IMR-90 (cell line): ENCODE results near the gene SH3GLB2. TPM values are rescaled to one million over a fixed set of nuclear protein-coding genes. Genes with fewer than 3 reads are reported as not detected.

Experiments
- ATAC-seq: fragments of 200-7000 bp; cut with Tn5 transposase; 2 replicates; pipeline ENCODE4 v1.9.1; 2020; ENCODE audit warnings: low read depth, mild to moderate bottlenecking, moderate library complexity
- BruUV-seq: library from RNA; stranded (reverse); fragments of 400-500 nt; replicated peaks from 2 replicates; lab custom pipeline; 2021; lab: Mats Ljungman, UMichigan
- CTCF ChIA-PET: fragments of 300-600 bp; formaldehyde crosslinking; extraction: SDS; loops from one replicate; lab custom pipeline; 2021; ENCODE audit warnings: antibody characterized with exemption; lab: Yijun Ruan, JAX
- POLR2A ChIA-PET: fragments of 300-600 bp; sonication (Branson Sonifier 250); formaldehyde crosslinking; loops from one replicate; lab custom pipeline; 2022; ENCODE audit warnings: antibody characterized with exemption; ENCODE audit not compliant: unreplicated experiment; lab: Charles Lee
- DNase-seq: peaks from one replicate; pipeline ENCODE4 v3.0.0; 2013
- H2AFZ ChIP-seq: replicated peaks from 2 replicates; pipeline ENCODE3; 2013; ENCODE audit warnings: low read length, mild to moderate bottlenecking; ENCODE audit not compliant: poor library complexity
- H2AK5ac ChIP-seq: 2 replicates; pipeline ENCODE4 v1.6.1; 2013; ENCODE audit warnings: low read depth, low read length, inconsistent platforms
- H2AK9ac ChIP-seq: replicated peaks from 2 replicates; pipeline ENCODE3; 2013; ENCODE audit warnings: mild to moderate bottlenecking, low read depth, low read length, moderate library complexity; ENCODE audit not compliant: poor library complexity
- H2BK120ac ChIP-seq: 2 replicates; pipeline ENCODE4 v1.6.1; 2013; ENCODE audit warnings: low read depth, low read length, inconsistent platforms
- H2BK15ac ChIP-seq: 3 replicates; pipeline ENCODE4 v1.6.1; 2013; ENCODE audit warnings: low read depth, low read length, inconsistent platforms
- H2BK20ac ChIP-seq: 2 replicates; pipeline ENCODE4 v1.6.1; 2013; ENCODE audit warnings: low read depth, mild to moderate bottlenecking, inconsistent platforms, low read length, moderate library complexity
- H2BK5ac ChIP-seq: 2 replicates; pipeline ENCODE4 v1.6.1; 2013; ENCODE audit warnings: mild to moderate bottlenecking, low read depth, low read length, inconsistent platforms; ENCODE audit not compliant: poor library complexity, severe bottlenecking
- H3K14ac ChIP-seq: replicated peaks from 2 replicates; pipeline ENCODE4 v1.6.1; 2013; ENCODE audit warnings: low read depth, low read length, inconsistent platforms
- H3K18ac ChIP-seq: 2 replicates; pipeline ENCODE4 v1.6.1; 2013; ENCODE audit warnings: low read depth, low read length, control low read depth
- H3K23ac ChIP-seq: 2 replicates; pipeline ENCODE4 v1.6.1; 2013; ENCODE audit warnings: low read depth, low read length, inconsistent platforms
- H3K27ac ChIP-seq: 2 replicates; pipeline ENCODE4 v1.5.1; 2013; ENCODE audit warnings: mild to moderate bottlenecking, control low read depth, low read length; ENCODE audit not compliant: insufficient read depth
- H3K27me3 ChIP-seq: 2 replicates; pipeline ENCODE4 v1.6.1; 2013; ENCODE audit warnings: low read length; ENCODE audit not compliant: control insufficient read depth, insufficient read depth
- H3K36me3 ChIP-seq: 2 replicates; pipeline ENCODE4 v1.6.1; 2013; ENCODE audit warnings: low read length, mixed read lengths; ENCODE audit not compliant: control insufficient read depth, insufficient read depth
- H3K4ac ChIP-seq: 2 replicates; pipeline ENCODE4 v1.6.1; 2013; ENCODE audit warnings: low read depth, low read length, inconsistent platforms
- H3K4me1 ChIP-seq: 2 replicates; pipeline ENCODE4 v1.6.1; 2013; ENCODE audit warnings: low read length, mixed read lengths; ENCODE audit not compliant: control insufficient read depth, insufficient read depth
- H3K4me2 ChIP-seq: 2 replicates; pipeline ENCODE4 v1.6.1; 2013; ENCODE audit warnings: low read depth, mild to moderate bottlenecking, control low read depth, low read length, moderate library complexity
- H3K4me3 ChIP-seq: 2 replicates; pipeline ENCODE4 v1.5.1; 2013; ENCODE audit warnings: low read depth, mild to moderate bottlenecking, control low read depth, low read length, moderate library complexity; ENCODE audit not compliant: insufficient read depth
- H3K56ac ChIP-seq: 2 replicates; pipeline ENCODE4 v1.6.1; 2013; ENCODE audit warnings: low read length, inconsistent platforms; ENCODE audit not compliant: insufficient read depth; ENCODE audit errors: extremely low read depth
- H3K79me1 ChIP-seq, 2 experiments: 2 replicates each; pipeline ENCODE4 v1.6.1; 2013; ENCODE audit warnings: low read length in 2 of 2, inconsistent platforms in 1 of 2, low read depth in 1 of 2
- H3K9ac ChIP-seq: 2 replicates; pipeline ENCODE4 v1.6.1; 2013; ENCODE audit warnings: low read depth, low read length, control low read depth
- H3K9me1 ChIP-seq: 2 replicates; pipeline ENCODE4 v1.6.1; 2013; ENCODE audit warnings: low read length, inconsistent platforms; ENCODE audit not compliant: insufficient read depth
- H3K9me3 ChIP-seq: 2 replicates; pipeline ENCODE4 v1.6.1; 2013; ENCODE audit warnings: low read length; ENCODE audit not compliant: control insufficient read depth, insufficient read depth
- H4K20me1 ChIP-seq: 2 replicates; pipeline ENCODE4 v1.6.1; 2013; ENCODE audit warnings: low read length, inconsistent platforms; ENCODE audit not compliant: insufficient read depth
- H4K5ac ChIP-seq: 2 replicates; pipeline ENCODE4 v1.6.1; 2013; ENCODE audit warnings: mild to moderate bottlenecking, low read depth, low read length, control low read depth
- H4K8ac ChIP-seq, 2 experiments: 2 replicates each; pipeline ENCODE4 v1.6.1; 2013; ENCODE audit warnings: low read depth in 2 of 2, low read length in 2 of 2, control low read depth in 1 of 2, inconsistent platforms in 1 of 2
- H4K91ac ChIP-seq: 2 replicates; pipeline ENCODE4 v1.6.1; 2013; ENCODE audit warnings: low read depth, low read length, inconsistent platforms; ENCODE audit not compliant: insufficient read depth
- BHLHE40 ChIP-seq: fragments of 150-350 bp; IDR thresholded peaks from 2 replicates; pipeline ENCODE4 v1.6.1; 2016; ENCODE audit warnings: mild to moderate bottlenecking, low read depth, low read length
- CEBPB ChIP-seq: IDR thresholded peaks from 2 replicates; pipeline ENCODE4 v1.6.1; 2012; ENCODE audit warnings: low read depth, low read length, improper control_type of control experiment
- CHD1 ChIP-seq: IDR thresholded peaks from 2 replicates; pipeline ENCODE4 v1.6.1; 2012; ENCODE audit warnings: low read depth, low read length, improper control_type of control experiment
- CTCF ChIP-seq: conservative IDR thresholded peaks from 2 replicates; pipeline ENCODE4 v1.5.1; 2012; ENCODE audit warnings: mild to moderate bottlenecking, low read depth, low read length, improper control_type of control experiment
- ELK1 ChIP-seq: fragments of 150-350 bp; IDR thresholded peaks from 2 replicates; pipeline ENCODE4 v1.6.1; 2016; ENCODE audit warnings: low read depth, mild to moderate bottlenecking, low read length, moderate library complexity, borderline replicate concordance
- FOS ChIP-seq: fragments of 150-350 bp; IDR thresholded peaks from 2 replicates; pipeline ENCODE4 v1.6.1; 2016; ENCODE audit warnings: low read depth, low read length
- MAFK ChIP-seq: IDR thresholded peaks from 2 replicates; pipeline ENCODE4 v1.6.1; 2012; ENCODE audit warnings: low read depth, low read length, improper control_type of control experiment
- MAZ ChIP-seq: IDR thresholded peaks from 2 replicates; pipeline ENCODE4 v1.6.1; 2012; ENCODE audit warnings: low read depth, mild to moderate bottlenecking, low read length, improper control_type of control experiment, moderate library complexity, borderline replicate concordance
- MXI1 ChIP-seq: IDR thresholded peaks from 2 replicates; pipeline ENCODE4 v1.6.1; 2012; ENCODE audit warnings: low read depth, mild to moderate bottlenecking, low read length, moderate library complexity, borderline replicate concordance
- NFE2L2 ChIP-seq: fragments of 150-350 bp; IDR thresholded peaks from 2 replicates; pipeline ENCODE4 v1.6.1; 2016; ENCODE audit warnings: low read depth, mild to moderate bottlenecking, low read length
- POLR2A ChIP-seq: IDR thresholded peaks from 2 replicates; pipeline ENCODE4 v1.6.1; 2012; ENCODE audit warnings: mild to moderate bottlenecking, low read depth, low read length
- RAD21 ChIP-seq: IDR thresholded peaks from 2 replicates; pipeline ENCODE4 v1.6.1; 2012; ENCODE audit warnings: low read length, improper control_type of control experiment
- RCOR1 ChIP-seq: IDR thresholded peaks from 2 replicates; pipeline ENCODE4 v1.6.1; 2012; ENCODE audit warnings: mild to moderate bottlenecking, low read length, improper control_type of control experiment; ENCODE audit not compliant: insufficient replicate concordance
- RFX5 ChIP-seq: IDR thresholded peaks from 2 replicates; pipeline ENCODE4 v1.8.0; 2012; ENCODE audit warnings: low read depth, mild to moderate bottlenecking, low read length, moderate library complexity
- SMC3 ChIP-seq: fragments of 150-350 bp; IDR thresholded peaks from 2 replicates; pipeline ENCODE4 v1.6.1; 2016; ENCODE audit warnings: low read depth, mild to moderate bottlenecking, antibody characterized with exemption, low read length, moderate library complexity
- USF2 ChIP-seq: fragments of 150-350 bp; IDR thresholded peaks from 2 replicates; pipeline ENCODE4 v1.6.1; 2017; ENCODE audit warnings: mild to moderate bottlenecking, antibody characterized with exemption, low read length, low read depth
- WGBS, 2 experiments: methylation state at CpG; one replicate each; pipeline versions ENCODE4 v1.1.5 to v1.1.7; 2013; ENCODE audit warnings: missing lambda C conversion rate in 2 of 2; ENCODE audit not compliant: insufficient read length in 1 of 2; ENCODE audit errors: extremely low coverage in 2 of 2; 5-methylcytosine and 5-hydroxymethylcytosine counted together
- dilution Hi-C: fragments of 300-500 bp; cut with HindIII; formaldehyde crosslinking; loops from one replicate; pipeline ENCODE4 v1.14.3; 2018; ENCODE audit warnings: low sequenced_read_pairs; ENCODE audit not compliant: unreplicated experiment
- in situ Hi-C: fragments of 300-500 bp; cut with MboI; formaldehyde crosslinking; loops from 3 replicates; pipeline ENCODE4 v1.14.3; 2019; ENCODE audit warnings: low sequenced_read_pairs, inconsistent platforms, mixed read lengths
- intact Hi-C: fragments of 100-400 bp; cut with micrococcal nuclease; formaldehyde crosslinking; loops from 2 replicates; pipeline ENCODE4 v1.10.0; 2022
- polyA plus RNA-seq, 3 experiments: library from polyadenylated mRNA; depleted of rRNA; stranded (reverse); fragments of >200 nt; gene quantifications; 2 replicates each; pipeline ENCODE4 v1.2.3, GENCODE V29; 2012; ENCODE audit warnings: low replicate concordance in 1 of 3
- total RNA-seq: library from RNA; depleted of rRNA; stranded (reverse); fragments of >200 nt; gene quantifications from 2 replicates; pipeline ENCODE4 v1.2.3, GENCODE V29; 2012

Gene SH3GLB2
- total and polyA plus RNA-seq, 2 of the 4 experiments (the other 2 are of a cell fraction), result 36.4 to 68.4 TPM

GRCh38 chr9:129012343-129012742, 15.8 kb downstream of the SH3GLB2 start:
- Histone ChIP-seq H3K4me1 (no peaks in the 10 kb centered on the region), H3K23ac (no peak overlapping the region), H2BK15ac (no peak overlapping the region), H4K5ac (no peak overlapping the region), H3K4me3 (no peak overlapping the region), H4K91ac (no peak overlapping the region), H3K27ac (no peak overlapping the region), H3K9me1 (no peaks in the 10 kb centered on the region), H2AFZ (no peak overlapping the region), H2BK5ac (no peak overlapping the region), H3K79me1 (0 out of 4 replicates have a peak, but pooled peaks cover 0 to 10% of the 10 kb centered on the region in 2 experiments), H3K18ac (no peak overlapping the region), H3K4me2 (no peak overlapping the region), H3K36me3 (peaks cover 33% of the 10 kb centered on the region), H4K20me1 (peaks cover 7% of the 10 kb centered on the region), H4K8ac (no peak overlapping the region), H2AK5ac (no peak overlapping the region), H3K4ac (no peak overlapping the region), H3K27me3 (no peaks in the 10 kb centered on the region), H3K14ac (no peak overlapping the region), H3K56ac (no peak overlapping the region), H3K9me3 (no peaks in the 10 kb centered on the region), H2BK120ac (no peak overlapping the region), H2BK20ac (no peak overlapping the region), H3K9ac (no peak overlapping the region), H2AK9ac (no peak overlapping the region)
- no TSS peak for BruUV-seq
- in situ Hi-C loops (no loop called here), intact Hi-C loops (no loop called here), dilution Hi-C loops (no loop called here)
- DNase-seq (no peak), ATAC-seq (no peak)
- 80% methylated on average over 2 of the region's 7 CpGs; no CpG with 5 or more reads in 1 of the 2 experiments for WGBS, 2 experiments
- TF ChIP-seq ELK1 (no peak), MAFK (no peak), RCOR1 (no peak), CTCF (no peak), POLR2A (no peak), NFE2L2 (no peak), USF2 (no peak), MAZ (no peak), FOS (no peak), RFX5 (no peak), BHLHE40 (no peak), CHD1 (no peak), RAD21 (no peak), CEBPB (no peak), MXI1 (no peak), SMC3 (no peak)
- ChIA-PET POLR2A (no interaction called here), CTCF (no interaction called here)
